Measurements from ENCODE around the gene SKP2. TPM values are rescaled to one million over a fixed set of nuclear protein-coding genes. Genes with fewer than 3 reads are reported as not detected.

Gene SKP2
- total RNA-seq, 1 experiment from 2014 or later = 21.5 TPM

- Histone ChIP-seq H3K36me3 (ENCODE audit: control insufficient read depth, insufficient read depth, low read length) (peaks cover 17% of the 10 kb centered on the region; the same call in 1 of the 2 replicates), H3K27me3 (ENCODE audit: control insufficient read depth, insufficient read depth, low read length) (no peaks in the 10 kb centered on the region), H3K4me1 (ENCODE audit: control insufficient read depth, insufficient read depth, low read length) (no peaks in the 10 kb centered on the region), H3K9me3 (ENCODE audit: control insufficient read depth, insufficient read depth, low read depth, low read length) (no peaks in the 10 kb centered on the region), H3K4me3 (ENCODE audit: low read depth in 2 of 2, low read length in 2 of 2) (no peak overlapping the region), H3K27ac (ENCODE audit: low read length) (no peak overlapping the region)
- ATAC-seq = no peak
- TF ChIP-seq POLR2AphosphoS5 (IDR thresholded peaks at IDR 0.05; ENCODE audit: low read depth, low read length) (no peak), SIN3A (IDR thresholded peaks at IDR 0.05; ENCODE audit: borderline replicate concordance, insufficient read depth, low read depth, low read length) (no peak), TCF7L2 (IDR thresholded peaks at IDR 0.05; ENCODE audit: low read depth, low read length) (no peak)
- TF ChIP-seq, protein P1, sequence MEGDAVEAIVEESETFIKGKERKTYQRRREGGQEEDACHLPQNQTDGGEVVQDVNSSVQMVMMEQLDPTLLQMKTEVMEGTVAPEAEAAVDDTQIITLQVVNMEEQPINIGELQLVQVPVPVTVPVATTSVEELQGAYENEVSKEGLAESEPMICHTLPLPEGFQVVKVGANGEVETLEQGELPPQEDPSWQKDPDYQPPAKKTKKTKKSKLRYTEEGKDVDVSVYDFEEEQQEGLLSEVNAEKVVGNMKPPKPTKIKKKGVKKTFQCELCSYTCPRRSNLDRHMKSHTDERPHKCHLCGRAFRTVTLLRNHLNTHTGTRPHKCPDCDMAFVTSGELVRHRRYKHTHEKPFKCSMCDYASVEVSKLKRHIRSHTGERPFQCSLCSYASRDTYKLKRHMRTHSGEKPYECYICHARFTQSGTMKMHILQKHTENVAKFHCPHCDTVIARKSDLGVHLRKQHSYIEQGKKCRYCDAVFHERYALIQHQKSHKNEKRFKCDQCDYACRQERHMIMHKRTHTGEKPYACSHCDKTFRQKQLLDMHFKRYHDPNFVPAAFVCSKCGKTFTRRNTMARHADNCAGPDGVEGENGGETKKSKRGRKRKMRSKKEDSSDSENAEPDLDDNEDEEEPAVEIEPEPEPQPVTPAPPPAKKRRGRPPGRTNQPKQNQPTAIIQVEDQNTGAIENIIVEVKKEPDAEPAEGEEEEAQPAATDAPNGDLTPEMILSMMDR (IDR thresholded peaks at IDR 0.05) = no peak
- TF ChIP-seq, protein P2, sequence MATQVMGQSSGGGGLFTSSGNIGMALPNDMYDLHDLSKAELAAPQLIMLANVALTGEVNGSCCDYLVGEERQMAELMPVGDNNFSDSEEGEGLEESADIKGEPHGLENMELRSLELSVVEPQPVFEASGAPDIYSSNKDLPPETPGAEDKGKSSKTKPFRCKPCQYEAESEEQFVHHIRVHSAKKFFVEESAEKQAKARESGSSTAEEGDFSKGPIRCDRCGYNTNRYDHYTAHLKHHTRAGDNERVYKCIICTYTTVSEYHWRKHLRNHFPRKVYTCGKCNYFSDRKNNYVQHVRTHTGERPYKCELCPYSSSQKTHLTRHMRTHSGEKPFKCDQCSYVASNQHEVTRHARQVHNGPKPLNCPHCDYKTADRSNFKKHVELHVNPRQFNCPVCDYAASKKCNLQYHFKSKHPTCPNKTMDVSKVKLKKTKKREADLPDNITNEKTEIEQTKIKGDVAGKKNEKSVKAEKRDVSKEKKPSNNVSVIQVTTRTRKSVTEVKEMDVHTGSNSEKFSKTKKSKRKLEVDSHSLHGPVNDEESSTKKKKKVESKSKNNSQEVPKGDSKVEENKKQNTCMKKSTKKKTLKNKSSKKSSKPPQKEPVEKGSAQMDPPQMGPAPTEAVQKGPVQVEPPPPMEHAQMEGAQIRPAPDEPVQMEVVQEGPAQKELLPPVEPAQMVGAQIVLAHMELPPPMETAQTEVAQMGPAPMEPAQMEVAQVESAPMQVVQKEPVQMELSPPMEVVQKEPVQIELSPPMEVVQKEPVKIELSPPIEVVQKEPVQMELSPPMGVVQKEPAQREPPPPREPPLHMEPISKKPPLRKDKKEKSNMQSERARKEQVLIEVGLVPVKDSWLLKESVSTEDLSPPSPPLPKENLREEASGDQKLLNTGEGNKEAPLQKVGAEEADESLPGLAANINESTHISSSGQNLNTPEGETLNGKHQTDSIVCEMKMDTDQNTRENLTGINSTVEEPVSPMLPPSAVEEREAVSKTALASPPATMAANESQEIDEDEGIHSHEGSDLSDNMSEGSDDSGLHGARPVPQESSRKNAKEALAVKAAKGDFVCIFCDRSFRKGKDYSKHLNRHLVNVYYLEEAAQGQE (IDR thresholded peaks at IDR 0.05; ENCODE audit: insufficient read depth in 1 of 2, low read depth in 2 of 2, low read length in 1 of 2) = no peak
- intact Hi-C loops (cut with micrococcal nuclease; ENCODE audit: unreplicated experiment) (loop anchor here (10.0 kb wide), 1 partner anchor 128 kb away; the partner anchor contains the start of gene RANBP3L), in situ Hi-C loops (cut with HindIII; ENCODE audit: low pct_unique_long_range_greater_than_20kb, low sequenced_read_pairs) (no loop called here)
- no TSS peak for BruUV-seq (replicated peaks)
- ChIA-PET POLR2A (no interaction called here), CTCF (interaction anchor here (0.7 kb wide), 1 partner anchor 39 kb away, joined by 3 read pairs; no protein-coding TSS in a partner anchor)
- DNase-seq (ENCODE audit: low read depth, low spot score) = no peak
Measured at GRCh38 chr5:36177154-36177553, 25.2 kb downstream of the SKP2 start.

- Histone ChIP-seq H3K27ac (ENCODE audit: low read length) (no peak overlapping the region), H3K4me1 (ENCODE audit: control insufficient read depth, insufficient read depth, low read length) (no peaks in the 10 kb centered on the region), H3K27me3 (ENCODE audit: control insufficient read depth, insufficient read depth, low read length) (no peaks in the 10 kb centered on the region), H3K9me3 (ENCODE audit: control insufficient read depth, insufficient read depth, low read depth, low read length) (no peaks in the 10 kb centered on the region), H3K36me3 (ENCODE audit: control insufficient read depth, insufficient read depth, low read length) (peaks cover 16% of the 10 kb centered on the region; the same call in 1 of the 2 replicates), H3K4me3 (ENCODE audit: low read depth in 2 of 2, low read length in 2 of 2) (no peak overlapping the region)
- POLR2A ChIA-PET = no interaction called here
- in situ Hi-C loops (cut with HindIII; ENCODE audit: low pct_unique_long_range_greater_than_20kb, low sequenced_read_pairs) (no loop called here), intact Hi-C loops (cut with micrococcal nuclease; ENCODE audit: unreplicated experiment) (loop anchor here (10.0 kb wide), 1 partner anchor 127 kb away; the partner anchor contains the start of gene RANBP3L)
- ATAC-seq (peak; percentile 85), DNase-seq (ENCODE audit: low read depth, low spot score) (peak; percentile 17)
- BruUV-seq (replicated peaks) = no TSS peak
- CTCF ChIA-PET = interaction anchor here (0.6 to 1.1 kb wide), 5 partner anchors 38 to 513 kb away, joined by 3 read pairs; no protein-coding TSS in a partner anchor
- TF ChIP-seq, protein P1 (IDR thresholded peaks at IDR 0.05) = peak; percentile 71
- no peak for TF ChIP-seq TCF7L2 (IDR thresholded peaks at IDR 0.05; ENCODE audit: low read depth, low read length)
Measured at GRCh38 chr5:36177715-36178523, 26.0 kb downstream of the SKP2 start.
